HL-60 (cell line): ENCODE data around the gene FAM72A.
"Not testable (repeated sequence)": the region's sequence is repeated elsewhere in the genome, so short reads cannot be mapped to it uniquely, and the experiment has no call there.

Experiments used
- POLR2AphosphoS5 ChIP-seq: IDR thresholded peaks from 2 replicates; pipeline ENCODE4 v1.6.1; 2012; ENCODE audit warnings: low read depth
- TF ChIP-seq, protein P1 (sequence below): IDR thresholded peaks from one replicate; pipeline ENCODE4 v1.5.1; 2011; ENCODE audit warnings: low read length, control low read depth, inconsistent platforms; ENCODE audit not compliant: insufficient read depth
- TF ChIP-seq, protein P2 (sequence below): IDR thresholded peaks from 2 replicates; pipeline ENCODE4 v1.6.1; 2012; ENCODE audit warnings: low read depth; ENCODE audit not compliant: insufficient replicate concordance

DNA sequence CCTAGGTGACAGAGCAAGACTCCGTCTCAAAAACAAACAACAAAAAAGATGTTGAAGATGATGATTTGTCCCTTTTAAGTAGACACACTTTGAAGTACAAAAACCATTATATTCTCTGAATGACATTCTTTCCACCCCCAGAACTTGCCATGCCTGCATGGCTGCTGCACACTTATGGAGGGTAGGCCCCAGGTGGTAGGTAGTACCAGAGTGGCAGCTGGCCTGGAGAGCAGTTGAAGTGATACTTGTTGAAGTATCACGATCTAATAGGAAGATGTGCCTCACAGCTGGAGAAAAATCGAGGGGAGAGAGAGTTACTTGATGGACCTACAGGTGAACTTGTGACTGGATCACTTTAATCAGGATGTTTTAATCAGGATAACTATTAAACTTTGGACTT lies 15.6 kb upstream of the FAM72A start:
- TF ChIP-seq, protein P1, sequence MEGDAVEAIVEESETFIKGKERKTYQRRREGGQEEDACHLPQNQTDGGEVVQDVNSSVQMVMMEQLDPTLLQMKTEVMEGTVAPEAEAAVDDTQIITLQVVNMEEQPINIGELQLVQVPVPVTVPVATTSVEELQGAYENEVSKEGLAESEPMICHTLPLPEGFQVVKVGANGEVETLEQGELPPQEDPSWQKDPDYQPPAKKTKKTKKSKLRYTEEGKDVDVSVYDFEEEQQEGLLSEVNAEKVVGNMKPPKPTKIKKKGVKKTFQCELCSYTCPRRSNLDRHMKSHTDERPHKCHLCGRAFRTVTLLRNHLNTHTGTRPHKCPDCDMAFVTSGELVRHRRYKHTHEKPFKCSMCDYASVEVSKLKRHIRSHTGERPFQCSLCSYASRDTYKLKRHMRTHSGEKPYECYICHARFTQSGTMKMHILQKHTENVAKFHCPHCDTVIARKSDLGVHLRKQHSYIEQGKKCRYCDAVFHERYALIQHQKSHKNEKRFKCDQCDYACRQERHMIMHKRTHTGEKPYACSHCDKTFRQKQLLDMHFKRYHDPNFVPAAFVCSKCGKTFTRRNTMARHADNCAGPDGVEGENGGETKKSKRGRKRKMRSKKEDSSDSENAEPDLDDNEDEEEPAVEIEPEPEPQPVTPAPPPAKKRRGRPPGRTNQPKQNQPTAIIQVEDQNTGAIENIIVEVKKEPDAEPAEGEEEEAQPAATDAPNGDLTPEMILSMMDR, result not testable (repeated sequence)
- TF ChIP-seq, protein P2, sequence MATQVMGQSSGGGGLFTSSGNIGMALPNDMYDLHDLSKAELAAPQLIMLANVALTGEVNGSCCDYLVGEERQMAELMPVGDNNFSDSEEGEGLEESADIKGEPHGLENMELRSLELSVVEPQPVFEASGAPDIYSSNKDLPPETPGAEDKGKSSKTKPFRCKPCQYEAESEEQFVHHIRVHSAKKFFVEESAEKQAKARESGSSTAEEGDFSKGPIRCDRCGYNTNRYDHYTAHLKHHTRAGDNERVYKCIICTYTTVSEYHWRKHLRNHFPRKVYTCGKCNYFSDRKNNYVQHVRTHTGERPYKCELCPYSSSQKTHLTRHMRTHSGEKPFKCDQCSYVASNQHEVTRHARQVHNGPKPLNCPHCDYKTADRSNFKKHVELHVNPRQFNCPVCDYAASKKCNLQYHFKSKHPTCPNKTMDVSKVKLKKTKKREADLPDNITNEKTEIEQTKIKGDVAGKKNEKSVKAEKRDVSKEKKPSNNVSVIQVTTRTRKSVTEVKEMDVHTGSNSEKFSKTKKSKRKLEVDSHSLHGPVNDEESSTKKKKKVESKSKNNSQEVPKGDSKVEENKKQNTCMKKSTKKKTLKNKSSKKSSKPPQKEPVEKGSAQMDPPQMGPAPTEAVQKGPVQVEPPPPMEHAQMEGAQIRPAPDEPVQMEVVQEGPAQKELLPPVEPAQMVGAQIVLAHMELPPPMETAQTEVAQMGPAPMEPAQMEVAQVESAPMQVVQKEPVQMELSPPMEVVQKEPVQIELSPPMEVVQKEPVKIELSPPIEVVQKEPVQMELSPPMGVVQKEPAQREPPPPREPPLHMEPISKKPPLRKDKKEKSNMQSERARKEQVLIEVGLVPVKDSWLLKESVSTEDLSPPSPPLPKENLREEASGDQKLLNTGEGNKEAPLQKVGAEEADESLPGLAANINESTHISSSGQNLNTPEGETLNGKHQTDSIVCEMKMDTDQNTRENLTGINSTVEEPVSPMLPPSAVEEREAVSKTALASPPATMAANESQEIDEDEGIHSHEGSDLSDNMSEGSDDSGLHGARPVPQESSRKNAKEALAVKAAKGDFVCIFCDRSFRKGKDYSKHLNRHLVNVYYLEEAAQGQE, result not testable (repeated sequence)
- TF ChIP-seq POLR2AphosphoS5, result not testable (repeated sequence)
